Measurements from ENCODE around the gene CCL5. TPM values are rescaled to one million over a fixed set of nuclear protein-coding genes. Genes with fewer than 3 reads are reported as not detected.

The CCL5 gene
- 0.13 TPM in 1 of 2 replicates, not detected in the other for total RNA-seq

DNA sequence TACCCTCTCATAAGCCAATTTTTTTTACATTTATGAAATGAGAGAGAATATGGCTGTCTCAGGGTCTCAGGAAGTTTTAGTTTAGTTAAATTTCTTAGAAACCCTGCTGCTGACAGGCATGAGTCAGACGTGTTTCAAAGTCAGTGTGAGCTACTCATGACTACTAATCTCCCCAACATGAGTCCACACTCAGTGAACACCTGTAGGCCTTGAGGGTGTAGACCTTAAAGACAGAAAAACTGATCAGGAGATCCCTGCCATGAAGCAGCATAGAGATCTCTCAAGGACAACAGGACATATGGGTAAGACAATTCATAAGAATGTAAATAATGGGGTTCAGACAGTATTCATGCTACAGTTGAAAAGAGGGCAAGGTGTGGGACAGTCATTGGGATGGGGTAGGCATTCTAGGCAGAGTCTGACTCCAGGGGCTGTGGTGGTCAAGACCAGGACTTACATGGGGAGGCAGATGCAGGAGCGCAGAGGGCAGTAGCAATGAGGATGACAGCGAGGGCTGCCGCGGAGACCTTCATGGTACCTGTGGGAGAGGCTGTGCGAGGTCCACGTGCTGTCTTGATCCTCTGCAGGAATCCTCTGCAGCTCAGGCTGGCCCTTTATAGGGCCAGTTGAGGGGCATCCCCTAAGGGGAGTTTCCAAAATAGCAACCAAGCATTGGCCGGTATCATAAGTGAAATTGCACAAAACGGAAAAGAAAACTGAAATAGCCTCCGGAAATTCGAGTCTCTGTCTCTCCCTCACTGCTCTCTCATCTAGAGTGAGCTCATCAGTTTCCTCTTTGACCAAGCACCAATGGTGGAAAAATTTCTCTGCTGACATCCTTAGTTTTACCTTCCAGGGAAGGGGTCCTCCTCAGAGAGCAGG is at the start of gene CCL5:
TSS of gene CCL5 (minus strand) at position 588 of the 882 bp plus-strand sequence.

DNA sequence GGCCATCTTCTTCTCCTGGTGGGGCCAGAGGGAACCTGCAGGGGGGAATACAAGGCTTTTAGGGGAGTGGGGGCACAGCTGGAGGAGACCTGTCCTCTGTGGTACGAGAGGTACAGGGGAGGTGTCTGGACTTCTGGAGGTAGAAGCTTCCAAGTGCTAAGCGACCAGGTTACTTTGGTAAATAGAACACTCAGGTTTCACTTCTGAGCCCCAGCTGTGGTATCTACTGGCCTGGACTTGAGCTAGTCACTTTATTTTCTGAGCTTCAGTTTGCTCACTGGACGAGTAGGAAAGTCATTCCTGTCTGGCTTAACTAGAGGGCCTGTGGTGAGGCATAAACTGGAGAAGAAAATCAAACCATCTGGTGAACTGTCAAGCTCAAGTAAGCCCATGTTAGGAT is 11.4 kb downstream of the CCL5 start, which contains the start of gene HEATR9:
TSS of gene HEATR9 (minus strand) at position 155 of the 400 bp plus-strand sequence. CDS start at position 6, 149 bp downstream.

Other genes starting within 250 kb of the CCL5 start
- 0.40 and 1.1 TPM in 2 replicates for gene RASL10B, start 148.7 kb downstream of the CCL5 start, total RNA-seq
- not detected in 2 replicates for gene GAS2L2, start 127.1 kb downstream of the CCL5 start, total RNA-seq
- not detected in 2 replicates for gene C17orf50, start 119.5 kb downstream of the CCL5 start, total RNA-seq
- gene MMP28, start 84.7 kb downstream of the CCL5 start, total RNA-seq: 0.12 and 0.79 TPM in 2 replicates
- 62.5 and 69.9 TPM in 2 replicates for gene TAF15, start 70.9 kb downstream of the CCL5 start, total RNA-seq
- gene HEATR9, start 11.5 kb downstream of the CCL5 start, total RNA-seq: not detected in 2 replicates
- 0.92 and 0.99 TPM in 2 replicates for gene RDM1, start 50.4 kb upstream of the CCL5 start, total RNA-seq
- gene LYZL6, start 63.4 kb upstream of the CCL5 start, total RNA-seq: not detected in 2 replicates
- gene CCL16, start 101.1 kb upstream of the CCL5 start, total RNA-seq: not detected in 2 replicates
- 0.40 TPM in 1 of 2 replicates, not detected in the other for gene CCL14, start 106.4 kb upstream of the CCL5 start, total RNA-seq
- gene CCL15, start 121.2 kb upstream of the CCL5 start, total RNA-seq: not detected in 2 replicates
- gene CCL23, start 137.6 kb upstream of the CCL5 start, total RNA-seq: 0.26 TPM in 1 of 2 replicates, not detected in the other
- gene CCL18, start 183.9 kb upstream of the CCL5 start, total RNA-seq: not detected in 2 replicates
- gene CCL3, start 209.8 kb upstream of the CCL5 start, total RNA-seq: 0.12 TPM in 1 of 2 replicates, not detected in the other
- gene CCL4, start 223.5 kb upstream of the CCL5 start, total RNA-seq: not detected in 2 replicates

Data from aortic smooth muscle cell (primary cell).